Inflammatory macrophage treated with lipopolysaccharide for 4 hours (primary cell): ENCODE measurements around the gene IFT81.
A peak's percentile ranks its signal among the peaks of the same experiment; 100 is the strongest.

Experiments used
- DNase-seq: peaks from one replicate; pipeline ENCODE4 v3.0.0-alpha.2; 2020

The IFT81 gene

GRCh38 chr12:110247340-110248095, 123.4 kb downstream of the IFT81 start:
- no peak for DNase-seq

GRCh38 chr12:110248096-110248447, 123.9 kb downstream of the IFT81 start:
- no peak for DNase-seq

- peak; percentile 24 for DNase-seq
Measured at GRCh38 chr12:110249105-110249504, 124.9 kb downstream of the IFT81 start.

- no peak for DNase-seq
Measured at GRCh38 chr12:110249716-110250225, 125.6 kb downstream of the IFT81 start.

GRCh38 chr12:110251381-110251780, 127.2 kb downstream of the IFT81 start:
- no peak for DNase-seq

DNA sequence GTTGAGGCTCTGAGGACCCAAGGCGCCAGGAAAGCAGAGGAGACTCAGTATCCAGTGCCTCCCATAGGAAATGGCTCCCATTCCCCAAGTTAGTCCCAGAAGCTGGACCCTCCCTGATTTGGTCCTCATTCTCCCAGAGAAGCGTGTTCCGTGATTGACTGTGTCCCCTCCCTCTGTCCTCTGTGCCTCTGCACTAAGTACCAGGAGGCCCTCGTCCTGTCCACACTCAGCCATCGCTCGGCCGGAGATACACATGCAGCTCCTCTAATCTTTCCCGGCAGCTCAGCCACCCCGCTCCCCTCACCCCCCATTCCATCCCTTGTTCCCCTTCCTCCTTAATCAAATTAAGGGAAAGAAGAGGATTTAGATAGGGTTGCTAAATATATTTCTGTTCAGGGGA, 128.6 kb downstream of the IFT81 start:
- DNase-seq = no peak

DNA sequence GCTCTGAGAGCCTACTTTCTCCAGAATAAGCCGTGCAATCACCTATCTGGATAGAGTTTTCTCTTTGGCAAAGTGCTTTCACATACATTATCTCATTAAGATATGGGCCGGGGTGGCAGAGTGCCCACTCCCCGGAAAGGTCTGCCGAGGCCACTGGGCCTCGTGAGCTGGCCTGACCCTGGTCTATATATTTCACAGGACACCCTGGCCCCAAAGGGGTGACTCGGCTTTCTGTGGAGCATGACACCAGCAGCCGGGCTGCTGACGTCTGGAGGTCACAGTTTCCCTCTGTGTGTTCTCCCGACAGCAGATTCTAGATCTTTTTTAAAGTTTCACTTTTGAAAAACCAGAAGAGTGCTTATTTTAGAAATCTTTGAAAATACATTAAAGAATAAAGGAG, 129.0 kb downstream of the IFT81 start:
- DNase-seq = peak; percentile 86

- DNase-seq = no peak
Measured at GRCh38 chr12:110254971-110255540, 130.9 kb downstream of the IFT81 start.

DNA sequence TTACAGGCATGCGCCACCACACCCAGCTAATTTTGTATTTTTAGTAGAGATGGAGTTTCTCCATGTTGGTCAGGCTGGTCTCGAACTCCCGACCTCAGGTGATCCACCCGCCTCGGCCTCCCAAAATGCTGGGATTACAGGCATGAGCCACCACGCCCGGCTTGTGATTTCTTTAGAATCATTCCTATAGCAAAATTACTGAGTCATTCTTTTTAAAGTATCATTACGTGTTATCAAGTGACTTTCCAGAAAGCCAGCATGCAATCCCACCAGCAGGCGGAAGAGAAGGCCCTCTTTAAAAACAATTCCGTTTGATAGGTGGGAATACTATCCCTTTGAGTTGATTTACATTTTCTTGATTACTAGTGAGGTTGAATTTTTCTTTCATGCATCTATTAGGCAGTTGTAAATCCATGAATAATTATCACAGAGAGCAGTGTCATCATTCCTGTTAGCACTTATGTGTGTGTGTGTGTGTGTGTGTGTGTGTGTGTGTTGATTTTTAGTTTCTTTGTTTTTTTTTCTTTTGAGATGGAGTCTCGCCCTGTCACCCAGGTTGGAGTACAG, 131.8 kb downstream of the IFT81 start:
- peak; percentile 59 for DNase-seq

DNA sequence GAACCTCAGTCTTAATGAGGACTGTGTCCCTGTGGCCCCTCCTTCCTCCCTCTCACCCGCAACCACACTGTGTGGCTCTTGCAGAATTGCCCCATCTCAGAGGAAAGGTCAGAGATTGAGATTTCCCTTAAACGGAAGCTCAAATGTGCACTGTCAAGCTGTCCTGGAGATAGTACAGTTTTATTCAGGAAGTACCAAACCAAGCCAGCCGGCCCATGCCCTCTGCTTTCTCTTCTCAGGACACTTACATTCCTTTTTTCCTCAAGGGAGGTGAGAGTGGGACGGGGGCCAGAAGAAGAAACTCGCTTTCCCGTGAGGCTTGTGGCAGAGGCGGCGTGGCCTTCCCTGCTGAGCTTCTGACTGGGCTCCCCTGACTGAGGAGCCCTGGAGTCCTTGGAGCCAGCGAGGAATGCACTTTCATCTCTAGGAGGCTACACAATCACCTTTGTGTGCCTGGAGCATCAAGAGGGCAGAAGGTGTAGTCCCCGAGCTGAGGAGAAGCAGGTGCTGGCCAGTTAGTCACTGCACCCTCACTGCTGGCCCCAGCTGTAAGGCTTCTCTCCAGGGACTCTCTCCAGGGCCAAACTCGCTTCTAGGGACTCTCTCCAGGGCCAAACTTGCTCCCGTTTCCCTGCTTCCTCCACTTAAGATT, 132.7 kb downstream of the IFT81 start:
- DNase-seq = peak; percentile 89

DNA sequence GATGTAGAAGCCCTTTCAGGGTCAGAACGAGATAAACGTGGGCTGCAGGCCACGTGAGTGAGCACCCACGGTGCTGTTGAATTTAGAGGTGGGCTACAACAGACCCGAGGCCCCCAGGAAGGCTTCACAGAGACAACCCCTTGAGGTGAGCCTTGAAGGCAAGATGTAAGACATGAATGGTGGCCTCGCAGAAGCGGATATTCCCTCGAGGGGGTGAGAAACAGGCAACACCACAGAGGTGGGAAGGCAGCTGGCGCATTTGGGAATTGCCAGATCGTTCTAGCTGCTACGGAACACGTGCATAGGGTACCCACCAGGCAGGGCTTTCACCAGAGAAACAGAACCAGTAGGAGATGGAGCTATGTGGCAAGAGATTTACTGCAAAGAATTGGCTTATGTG, 134.3 kb downstream of the IFT81 start:
- DNase-seq = no peak

DNA sequence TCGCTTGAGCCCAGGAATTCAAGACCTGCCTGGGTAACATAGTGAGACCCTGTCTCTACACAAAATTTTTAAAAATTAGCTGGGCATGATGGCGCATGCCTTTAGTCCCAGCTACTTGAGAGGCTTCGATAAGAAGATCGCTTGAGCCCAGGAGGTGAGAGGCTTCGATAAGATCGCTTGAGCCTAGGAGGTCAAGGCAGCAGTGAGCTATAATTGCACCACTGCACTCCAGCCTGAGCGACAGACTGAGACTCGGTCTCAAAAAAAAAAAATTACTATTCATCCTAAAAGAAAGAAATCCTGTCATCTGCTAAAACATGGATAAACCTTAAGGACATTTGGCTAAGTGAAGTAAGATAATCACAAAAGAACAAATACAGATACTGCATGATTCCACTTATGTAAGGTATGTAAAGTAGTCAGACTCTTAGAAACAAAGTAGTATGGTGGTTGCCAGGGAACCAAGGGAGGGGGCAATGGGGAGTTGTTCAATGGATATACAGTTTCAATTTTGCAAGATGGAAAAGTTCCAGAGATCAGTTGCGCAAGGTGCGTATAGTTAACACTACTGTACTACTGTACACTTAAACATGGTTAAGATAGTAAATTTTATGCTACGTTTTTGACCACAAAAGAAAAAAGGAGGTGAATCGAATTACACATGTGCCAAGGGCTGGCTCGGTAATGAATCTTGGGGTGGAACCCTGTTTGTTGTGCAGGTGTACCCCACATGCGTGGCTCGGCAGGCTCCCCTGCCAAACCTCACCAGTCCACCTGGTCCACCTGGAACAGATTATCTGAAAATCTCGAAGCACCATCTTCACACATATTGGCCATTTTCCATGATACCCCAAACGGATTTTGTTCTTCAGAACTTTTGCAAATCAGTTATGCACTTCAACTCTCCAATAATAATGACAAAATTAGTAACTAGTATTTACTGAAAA, 138.6 kb downstream of the IFT81 start:
- peak; percentile 69 for DNase-seq

GRCh38 chr12:110266381-110266960, 142.3 kb downstream of the IFT81 start:
- no peak for DNase-seq

GRCh38 chr12:110266980-110267620, 142.9 kb downstream of the IFT81 start:
- peak; percentile 65 for DNase-seq
